Neuronal stem cell (in vitro differentiated cells): Measurements from ENCODE around the gene SFMBT1.
A peak's percentile ranks its signal among the peaks of the same experiment; 100 is the strongest.

Experiments used
- DNase-seq: peaks from one replicate; pipeline ENCODE4 v3.0.0-alpha.2; 2013; ENCODE audit warnings: low spot score
- H2AFZ ChIP-seq: one replicate; pipeline ENCODE4 v1.6.1; 2013; ENCODE audit warnings: mild to moderate bottlenecking, low read length, inconsistent platforms
- H2AK5ac ChIP-seq: 2 replicates; pipeline ENCODE4 v1.6.1; 2013; ENCODE audit warnings: low read depth, mild to moderate bottlenecking, inconsistent platforms, low read length, moderate library complexity, mixed read lengths
- H2BK120ac ChIP-seq: 2 replicates; pipeline ENCODE4 v1.6.1; 2013; ENCODE audit warnings: low read depth, mild to moderate bottlenecking, inconsistent platforms, low read length, moderate library complexity, mixed read lengths
- H2BK12ac ChIP-seq: one replicate; pipeline ENCODE4 v1.6.1; 2013; ENCODE audit warnings: low read length, inconsistent platforms
- H2BK15ac ChIP-seq: 2 replicates; pipeline ENCODE4 v1.6.1; 2013; ENCODE audit warnings: mild to moderate bottlenecking, low read length, inconsistent platforms, mixed read lengths
- H2BK5ac ChIP-seq: one replicate; pipeline ENCODE4 v1.6.1; 2013; ENCODE audit warnings: inconsistent platforms, mild to moderate bottlenecking, low read length, moderate library complexity
- H3K14ac ChIP-seq: one replicate; pipeline ENCODE4 v1.6.1; 2013; ENCODE audit warnings: low read length, inconsistent platforms
- H3K18ac ChIP-seq: 2 replicates; pipeline ENCODE4 v1.6.1; 2013; ENCODE audit warnings: low read length, inconsistent platforms
- H3K23ac ChIP-seq: 2 replicates; pipeline ENCODE4 v1.6.1; 2013; ENCODE audit warnings: low read depth, mild to moderate bottlenecking, mixed read lengths, low read length, inconsistent platforms; ENCODE audit not compliant: poor library complexity
- H3K27ac ChIP-seq: replicated peaks from 3 replicates; pipeline ENCODE4 v1.5.1; 2013; ENCODE audit warnings: low read length, inconsistent platforms
- H3K27me3 ChIP-seq, 3 experiments: 2 replicates each; pipeline ENCODE4 v1.6.1; 2013; ENCODE audit warnings: low read length in 3 of 3, mild to moderate bottlenecking in 2 of 3, inconsistent platforms in 1 of 3, low read depth in 1 of 3, mixed read lengths in 1 of 3, moderate library complexity in 1 of 3; ENCODE audit not compliant: control insufficient read depth in 3 of 3, insufficient read depth in 3 of 3
- H3K36me3 ChIP-seq, 2 donors: replicated peaks in 1 of 2; 2 replicates each; pipeline ENCODE4 v1.6.1; 2013; ENCODE audit warnings: low read length in 2 of 2; ENCODE audit not compliant: control insufficient read depth in 2 of 2, insufficient read depth in 2 of 2
- H3K4ac ChIP-seq: 2 replicates; pipeline ENCODE4 v1.6.1; 2013; ENCODE audit warnings: inconsistent platforms, mild to moderate bottlenecking, low read length, moderate library complexity
- H3K4me1 ChIP-seq, 2 donors: 1 replicate in 1 of 2; 2 replicates in 1 of 2; pipeline ENCODE4 v1.6.1; 2013; ENCODE audit warnings: low read length in 2 of 2, low read depth in 1 of 2; ENCODE audit not compliant: control insufficient read depth in 2 of 2, insufficient read depth in 1 of 2
- H3K4me2 ChIP-seq: one replicate; pipeline ENCODE4 v1.6.1; 2013; ENCODE audit warnings: mild to moderate bottlenecking, low read length, inconsistent platforms; ENCODE audit not compliant: insufficient read depth, poor library complexity, severe bottlenecking
- H3K4me3 ChIP-seq, 2 donors: 2 replicates each; pipeline ENCODE4 v1.5.1; 2013; ENCODE audit warnings: low read length in 2 of 2, mild to moderate bottlenecking in 2 of 2, inconsistent platforms in 1 of 2, moderate library complexity in 1 of 2
- H3K79me1 ChIP-seq: one replicate; pipeline ENCODE4 v1.6.1; 2013; ENCODE audit warnings: low read depth, mild to moderate bottlenecking, inconsistent platforms, low read length, moderate library complexity
- H3K9ac ChIP-seq: one replicate; pipeline ENCODE4 v1.6.1; 2013; ENCODE audit warnings: mild to moderate bottlenecking, low read depth, low read length, inconsistent platforms; ENCODE audit not compliant: poor library complexity
- H3K9me3 ChIP-seq, 2 donors: replicated peaks in 1 of 2; 2 replicates each; pipeline versions ENCODE3 to v1.6.1; 2013; ENCODE audit warnings: low read length in 2 of 2, mild to moderate bottlenecking in 2 of 2, inconsistent platforms in 1 of 2, low read depth in 1 of 2, mixed read lengths in 1 of 2, moderate library complexity in 1 of 2; ENCODE audit not compliant: control insufficient read depth in 2 of 2, insufficient read depth in 1 of 2
- H4K8ac ChIP-seq: one replicate; pipeline ENCODE4 v1.6.1; 2013; ENCODE audit warnings: low read depth, mild to moderate bottlenecking, inconsistent platforms, low read length, moderate library complexity
- H4K91ac ChIP-seq: one replicate; pipeline ENCODE4 v1.6.1; 2013; ENCODE audit warnings: low read length, low read depth, mild to moderate bottlenecking, inconsistent platforms; ENCODE audit not compliant: poor library complexity
- WGBS, 2 donors: extraction: QIAGEN DNeasy Blood & Tissue Kit; methylation state at CpG; one replicate each; pipeline ENCODE4 v1.1.7; 2013; ENCODE audit warnings: missing lambda C conversion rate in 2 of 2, mixed read lengths in 1 of 2; ENCODE audit not compliant: insufficient read length in 2 of 2, insufficient replicate concordance in 1 of 2; ENCODE audit errors: extremely low coverage in 2 of 2; 5-methylcytosine and 5-hydroxymethylcytosine counted together

The SFMBT1 gene

DNA sequence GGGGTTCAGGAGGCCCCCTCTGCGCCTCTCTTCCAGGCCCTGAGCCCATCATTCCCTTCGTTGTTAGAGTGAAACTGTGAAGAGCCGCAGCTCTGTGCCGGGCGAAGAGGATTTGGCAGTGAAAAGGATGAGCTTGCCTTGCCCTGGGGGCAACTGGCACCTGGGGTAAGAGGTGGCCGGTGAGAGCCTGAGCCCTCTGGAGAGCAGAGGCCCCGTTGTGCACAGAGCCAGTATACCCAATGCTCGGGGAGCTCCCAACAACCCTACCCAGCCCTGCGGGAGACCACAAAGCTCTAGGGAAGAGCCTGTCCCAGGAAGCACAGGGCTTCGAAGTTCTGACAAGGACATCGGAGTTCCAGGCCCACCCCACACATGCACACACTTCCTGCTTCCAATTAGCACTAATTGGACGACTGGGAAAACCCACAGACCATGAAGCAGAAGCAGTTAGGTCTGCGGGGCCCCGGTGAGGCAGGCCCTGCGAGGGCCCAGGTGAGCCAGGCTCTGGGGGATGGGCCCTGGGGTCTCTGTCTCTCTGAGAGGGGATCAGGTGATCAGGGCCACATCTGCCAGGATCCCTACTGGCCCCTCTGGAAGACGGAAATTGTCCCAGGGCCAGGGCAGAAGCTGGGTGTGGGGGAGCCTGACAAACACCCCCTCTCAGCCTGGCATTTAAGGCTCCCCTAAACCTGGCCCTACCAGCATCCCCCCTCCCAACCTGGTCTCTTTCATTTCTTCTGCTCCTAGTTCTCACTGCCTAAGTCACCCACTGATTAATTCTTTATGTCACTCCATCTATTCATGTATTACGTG lies 27.9 kb upstream of the SFMBT1 start:
- H2BK120ac ChIP-seq: no peak overlapping the region
- H3K27me3 ChIP-seq: no peaks in the 10 kb centered on the region
- H3K4me1 ChIP-seq: peaks cover 11 to 15% of the 10 kb centered on the region in 2 donors
- H3K4ac ChIP-seq: peak overlapping the region; percentile 78
- no peak overlapping the region for H2BK12ac ChIP-seq
- no peak for DNase-seq
- peak overlapping the region; percentile 93 for H2AFZ ChIP-seq
- H3K79me1 ChIP-seq: no peaks in the 10 kb centered on the region
- H3K4me2 ChIP-seq: no peak overlapping the region
- peak overlapping the region; percentile 14 for H2BK5ac ChIP-seq
- peak overlapping the region; percentile 22 for H4K91ac ChIP-seq
- H3K4me3 ChIP-seq: no peak overlapping the region
- WGBS, 2 donors: no CpG with 5 or more reads among the region's 17 CpGs
- no peak overlapping the region for H3K23ac ChIP-seq
- no peaks in the 10 kb centered on the region for H3K36me3 ChIP-seq
- peak overlapping the region; percentile 5 for H3K14ac ChIP-seq
- peak overlapping the region; percentile 1 for H3K27ac ChIP-seq
- H3K9ac ChIP-seq: peak overlapping the region; percentile 1
- H3K18ac ChIP-seq: peak overlapping the region; percentile 92
- H2BK15ac ChIP-seq: no peak overlapping the region
- H2AK5ac ChIP-seq: peak overlapping the region; percentile 90
- no peaks in the 10 kb centered on the region for H3K9me3 ChIP-seq
- peak overlapping the region; percentile 97 for H4K8ac ChIP-seq

DNA sequence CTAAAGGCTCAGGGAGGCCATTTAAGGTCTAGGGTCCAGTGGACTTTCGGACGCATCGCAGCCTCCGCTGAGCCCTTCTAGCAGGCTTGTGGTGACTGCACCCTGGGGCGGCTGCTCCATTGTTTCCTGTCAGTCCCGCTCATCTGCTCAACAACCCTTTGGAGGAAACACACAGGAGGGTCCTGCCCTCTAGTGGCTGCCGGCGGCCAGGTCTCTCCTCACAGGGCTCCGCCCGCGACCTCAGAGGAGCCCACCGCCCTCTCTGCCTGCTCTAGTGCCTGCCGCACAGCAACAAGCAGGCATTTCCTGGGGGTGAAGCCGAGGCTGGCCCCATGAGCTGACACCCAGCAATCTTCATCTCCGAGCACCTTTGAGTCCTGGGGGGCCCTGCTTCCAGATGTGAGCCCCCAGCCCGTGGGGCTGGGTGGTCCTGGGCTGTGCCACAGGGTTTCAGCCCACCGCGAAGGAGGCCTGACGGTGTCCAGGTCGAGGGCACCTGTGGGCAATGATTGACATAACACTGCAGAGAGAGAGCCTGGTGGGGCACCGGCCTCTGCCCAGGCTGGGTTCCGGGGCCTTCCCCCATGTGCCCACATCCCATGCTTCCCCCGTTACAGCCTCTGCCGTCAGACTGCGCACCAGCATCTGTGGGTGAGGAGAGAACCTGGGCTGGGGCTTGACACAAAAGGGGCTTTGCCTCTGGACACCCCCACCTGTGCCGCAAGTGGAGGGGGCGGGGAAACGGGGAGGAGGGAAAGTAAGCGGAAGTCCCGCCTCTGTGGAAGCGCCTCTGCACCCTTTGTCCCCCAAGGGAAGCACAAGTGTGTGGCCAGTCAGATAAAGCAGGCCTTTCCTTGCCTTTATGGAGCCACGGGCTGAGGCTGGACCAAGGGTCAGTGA lies 27.0 kb upstream of the SFMBT1 start:
- no peaks in the 10 kb centered on the region for H3K9me3 ChIP-seq
- no peak overlapping the region for H2BK12ac ChIP-seq
- no peak overlapping the region for H2BK120ac ChIP-seq
- peak overlapping the region; percentile 92 for H3K18ac ChIP-seq
- peak overlapping the region; percentile 59 for H2AK5ac ChIP-seq
- H3K4me1 ChIP-seq: peaks cover 11 to 15% of the 10 kb centered on the region in 2 donors
- no peaks in the 10 kb centered on the region for H3K79me1 ChIP-seq
- H4K91ac ChIP-seq: peak overlapping the region; percentile 40
- no peak overlapping the region for H3K27ac ChIP-seq
- no peak overlapping the region for H3K4ac ChIP-seq
- peak overlapping the region; percentile 40 for H2BK15ac ChIP-seq
- DNase-seq: peak; percentile 73
- H3K36me3 ChIP-seq: no peaks in the 10 kb centered on the region
- WGBS, 2 donors: no CpG with 5 or more reads among the region's 32 CpGs
- peak overlapping the region; percentile 2 to 44 for H3K4me3 ChIP-seq
- no peak overlapping the region for H2BK5ac ChIP-seq
- peak overlapping the region; percentile 62 for H3K4me2 ChIP-seq
- H3K14ac ChIP-seq: peak overlapping the region; percentile 61
- H3K27me3 ChIP-seq: peaks cover 0 to 3% (median 0%) of the 10 kb centered on the region in 3 experiments
- peak overlapping the region; percentile 39 for H3K23ac ChIP-seq
- peak overlapping the region; percentile 17 for H3K9ac ChIP-seq
- H2AFZ ChIP-seq: peak overlapping the region; percentile 93
- peak overlapping the region; percentile 97 for H4K8ac ChIP-seq

DNA sequence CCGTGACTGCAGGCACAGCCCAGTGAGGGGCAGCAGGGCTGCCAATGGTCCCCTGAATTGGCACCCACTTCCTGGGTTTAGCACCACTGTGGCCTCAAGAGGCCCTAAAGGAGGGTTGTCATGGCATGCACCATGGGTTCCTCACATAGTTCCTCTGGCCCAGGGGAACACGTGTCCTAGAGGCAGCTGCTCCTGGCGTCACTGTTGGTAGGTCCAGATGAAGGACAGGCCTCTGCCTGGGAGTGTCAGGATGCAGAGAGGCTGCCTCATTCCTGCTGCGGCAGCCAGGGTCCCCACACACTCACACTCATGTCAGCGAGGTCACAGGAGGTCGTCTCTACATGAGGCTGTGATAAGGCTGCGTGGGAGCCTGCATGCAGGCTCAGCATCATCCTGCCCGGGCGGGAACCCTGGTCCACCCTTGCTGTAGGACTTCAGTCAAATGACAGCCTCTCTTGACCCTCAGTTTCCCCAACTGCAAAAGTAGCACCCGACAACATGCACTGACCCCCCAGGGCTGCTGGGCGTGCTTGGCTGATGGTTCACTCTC lies 26.1 kb upstream of the SFMBT1 start:
- no peak overlapping the region for H3K14ac ChIP-seq
- WGBS, 2 donors: no CpG with 5 or more reads among the region's 11 CpGs
- H3K27ac ChIP-seq: no peak overlapping the region
- H3K4me1 ChIP-seq: peaks cover 11 to 15% of the 10 kb centered on the region in 2 donors
- H3K9ac ChIP-seq: no peak overlapping the region
- no peak overlapping the region for H2BK120ac ChIP-seq
- no peaks in the 10 kb centered on the region for H3K79me1 ChIP-seq
- H4K91ac ChIP-seq: no peak overlapping the region
- peaks cover 0 to 3% (median 0%) of the 10 kb centered on the region in 3 experiments for H3K27me3 ChIP-seq
- no peak overlapping the region for H3K4ac ChIP-seq
- no peak overlapping the region for H3K23ac ChIP-seq
- no peak overlapping the region for H2BK5ac ChIP-seq
- H2AFZ ChIP-seq: peak overlapping the region; percentile 93
- peak overlapping the region; percentile 9 for H2AK5ac ChIP-seq
- H2BK12ac ChIP-seq: no peak overlapping the region
- H3K9me3 ChIP-seq: no peaks in the 10 kb centered on the region
- H3K4me2 ChIP-seq: no peak overlapping the region
- peak overlapping the region; percentile 83 for H3K18ac ChIP-seq
- no peak overlapping the region for H4K8ac ChIP-seq
- no peaks in the 10 kb centered on the region for H3K36me3 ChIP-seq
- no peak for DNase-seq
- H3K4me3 ChIP-seq: no peak overlapping the region
- H2BK15ac ChIP-seq: peak overlapping the region; percentile 61
